Medulla oblongata (tissue), 1 donor: Measurements from ENCODE around the gene AHI1.

Experiments
- DNase-seq: peaks from one replicate; pipeline ENCODE4 v3.0.0-alpha.2; 2015; ENCODE audit errors: extremely low spot score

Gene AHI1

DNA sequence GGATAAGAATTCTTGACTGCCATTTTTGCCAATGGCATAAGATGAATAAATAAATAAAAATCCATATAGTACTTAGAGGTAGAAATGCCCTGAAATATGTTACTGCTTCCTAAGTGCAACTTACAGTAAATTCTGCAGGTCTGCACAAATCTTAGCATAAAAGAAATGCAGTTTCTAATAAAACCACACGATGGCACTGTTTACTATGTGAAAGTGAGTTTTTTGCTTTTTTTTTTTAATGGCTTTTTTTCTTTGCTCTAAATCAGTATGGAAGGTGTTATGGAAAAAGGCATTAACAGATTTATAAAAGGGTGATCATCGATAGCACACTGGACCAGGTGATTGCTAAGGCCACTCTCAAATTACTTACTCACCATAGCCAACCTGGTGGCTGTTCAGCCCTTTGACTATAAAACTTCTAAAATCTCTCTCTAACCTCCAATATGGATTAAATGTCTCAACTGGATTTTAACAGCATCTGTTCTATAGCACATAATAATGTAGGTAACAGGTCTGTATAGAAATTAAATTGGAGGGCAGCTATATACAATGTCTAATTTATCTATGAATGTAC is 45.8 kb downstream of the AHI1 start:
- DNase-seq: peak; percentile 48

- no peak for DNase-seq
These were observed 48.3 kb downstream of the AHI1 start for GRCh38 chr6:135449246-135449645.

- no peak for DNase-seq
These were observed 57.3 kb downstream of the AHI1 start for GRCh38 chr6:135440087-135440792.

GRCh38 chr6:135439549-135439948 is 58.0 kb downstream of the AHI1 start:
- DNase-seq: no peak

GRCh38 chr6:135438907-135439535 is 58.5 kb downstream of the AHI1 start:
- no peak for DNase-seq

DNA sequence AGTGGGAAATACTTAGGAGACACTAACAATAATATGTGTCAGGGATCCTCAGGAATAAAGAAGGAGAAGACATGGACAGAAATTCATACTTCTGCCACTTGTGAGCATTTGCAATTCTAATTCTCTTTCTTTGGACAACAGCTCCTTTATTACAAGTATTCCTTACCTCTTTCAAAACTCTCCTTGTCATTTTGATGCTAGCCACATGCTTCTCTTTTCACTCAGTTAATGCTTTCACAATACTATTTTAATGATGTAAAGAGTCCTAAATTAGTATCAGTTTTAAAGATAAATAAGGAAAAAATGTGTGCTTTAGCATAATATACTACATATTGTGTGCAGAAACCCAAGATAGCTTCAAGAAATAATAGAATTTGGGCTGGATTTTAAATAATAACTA is 62.5 kb downstream of the AHI1 start:
- DNase-seq: no peak

GRCh38 chr6:135434095-135434494 is 63.4 kb downstream of the AHI1 start:
- DNase-seq: no peak

DNA sequence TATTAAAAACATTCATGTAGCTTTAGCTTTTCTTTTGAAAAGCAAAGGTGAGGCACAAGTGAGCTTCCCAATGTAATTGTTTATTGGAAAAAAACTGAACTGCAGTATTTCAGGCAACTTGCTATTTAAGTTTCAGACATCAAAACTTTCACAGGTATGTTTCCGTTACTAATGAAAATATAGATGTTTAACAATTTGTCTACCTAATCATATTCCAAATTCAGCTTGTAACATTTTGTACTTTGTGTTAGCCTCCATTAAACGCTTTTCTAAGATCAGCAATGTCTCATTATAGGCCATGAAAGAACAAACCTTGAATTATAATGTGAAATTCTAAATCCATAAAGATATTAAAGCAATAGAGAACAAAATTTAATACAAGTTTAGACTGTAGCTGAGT is 69.5 kb downstream of the AHI1 start:
- DNase-seq: no peak

DNA sequence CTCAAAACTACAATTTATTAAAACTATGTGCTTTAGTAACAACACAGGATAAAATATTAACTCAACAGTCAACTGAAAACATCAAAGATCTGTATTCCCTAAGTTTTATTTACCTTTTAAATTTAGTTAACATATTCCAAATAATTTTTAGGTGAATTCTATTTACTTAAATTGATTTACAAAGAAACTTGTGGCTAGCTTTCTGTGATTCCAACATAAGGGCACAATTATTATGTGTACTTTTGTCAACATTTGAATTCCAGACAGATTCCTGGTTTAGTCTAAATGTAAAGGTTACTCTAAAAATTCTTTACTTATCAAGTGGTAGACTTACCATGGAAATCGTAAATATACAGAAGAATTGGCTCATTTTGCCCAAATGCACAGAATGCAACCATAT is 70.7 kb downstream of the AHI1 start:
- DNase-seq: no peak

DNA sequence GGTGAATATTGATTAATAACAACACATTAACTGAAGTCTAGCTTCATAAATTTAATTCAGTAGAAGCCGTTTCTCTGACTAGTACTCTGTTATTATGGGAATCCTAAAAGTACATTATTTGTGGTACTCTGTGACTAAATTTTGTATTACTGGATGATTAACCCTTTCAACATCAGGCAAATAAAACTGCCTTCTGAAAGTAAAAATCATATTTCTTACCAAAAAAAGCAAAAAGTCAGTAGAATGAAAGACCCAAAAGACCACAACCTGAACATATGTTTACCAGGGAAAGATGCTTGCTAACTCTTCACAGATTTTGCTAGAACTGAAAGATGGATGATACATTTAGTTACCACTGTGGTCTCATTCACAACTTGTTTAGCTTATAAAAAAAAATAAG is 73.2 kb downstream of the AHI1 start:
- no peak for DNase-seq

DNA sequence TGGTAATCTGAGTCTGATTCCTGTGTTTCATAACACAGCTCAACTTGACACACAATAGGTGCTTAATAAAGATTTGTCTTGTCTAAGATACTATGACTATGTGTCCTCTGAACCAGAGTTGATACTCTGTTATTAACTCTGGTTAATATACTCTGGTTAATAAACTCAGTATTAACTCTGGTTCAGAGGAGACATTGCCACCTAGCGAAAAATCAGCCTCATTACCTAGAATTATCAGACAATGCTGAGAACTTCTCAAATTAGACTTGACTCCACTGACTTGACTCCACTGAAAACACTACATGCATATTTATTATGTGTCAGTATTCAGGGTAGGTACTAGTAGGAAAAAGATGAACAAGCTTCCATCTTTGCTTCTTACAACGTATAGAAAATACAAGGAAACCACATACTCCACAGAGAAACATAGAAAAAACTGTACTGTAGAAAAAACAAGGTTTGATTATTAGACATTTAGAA is 73.9 kb downstream of the AHI1 start:
- DNase-seq: peak; percentile 50

- no peak for DNase-seq
These were observed 78.4 kb downstream of the AHI1 start for GRCh38 chr6:135419162-135419561.

GRCh38 chr6:135418040-135418760 is 79.3 kb downstream of the AHI1 start:
- no peak for DNase-seq

DNA sequence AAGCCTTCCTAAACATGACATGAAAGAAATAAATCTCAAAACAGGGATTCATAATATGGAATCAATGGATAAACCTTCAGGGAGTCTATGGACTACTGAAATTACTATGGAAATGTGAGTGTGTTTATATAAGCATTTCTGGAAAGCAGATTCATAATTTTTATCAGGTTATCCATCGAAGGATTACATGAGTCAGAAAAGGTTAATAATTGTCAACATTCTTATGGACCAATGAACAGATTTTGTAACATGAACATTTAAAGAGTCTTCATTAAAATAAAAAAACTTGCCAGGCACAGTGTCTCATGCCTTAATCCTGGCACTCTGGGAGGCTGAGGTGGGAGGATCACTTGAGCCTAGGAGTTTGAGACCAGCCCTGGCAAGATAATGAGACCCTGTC is 84.8 kb downstream of the AHI1 start:
- DNase-seq: no peak

- DNase-seq: no peak
These were observed 85.7 kb downstream of the AHI1 start for GRCh38 chr6:135411849-135412248.

GRCh38 chr6:135411339-135411738 is 86.2 kb downstream of the AHI1 start:
- DNase-seq: no peak

DNA sequence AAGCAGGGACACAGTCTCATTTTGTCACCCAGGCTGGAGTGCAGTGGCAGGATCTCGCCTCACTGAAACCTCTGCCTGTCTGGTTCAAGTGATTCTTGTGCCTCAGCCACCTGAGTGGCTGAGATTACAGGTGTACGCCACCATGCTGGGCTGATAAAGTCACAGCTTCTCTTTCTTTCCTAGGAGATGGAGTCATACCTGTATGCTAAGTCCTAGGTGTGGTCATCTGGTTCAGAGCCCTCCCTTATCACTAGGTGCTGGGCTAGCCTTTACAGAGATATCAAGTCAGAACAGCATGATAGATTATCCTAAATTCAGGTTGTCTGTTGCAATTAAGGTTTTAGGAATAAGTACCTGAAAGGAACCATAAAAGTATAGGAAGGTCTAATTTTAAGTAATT is 86.7 kb downstream of the AHI1 start:
- DNase-seq: no peak

- DNase-seq: no peak
These were observed 94.0 kb downstream of the AHI1 start for GRCh38 chr6:135403584-135403983.

- no peak for DNase-seq
These were observed 95.2 kb downstream of the AHI1 start for GRCh38 chr6:135402311-135402710.

- DNase-seq: no peak
These were observed 100.2 kb downstream of the AHI1 start for GRCh38 chr6:135397172-135397952.

DNA sequence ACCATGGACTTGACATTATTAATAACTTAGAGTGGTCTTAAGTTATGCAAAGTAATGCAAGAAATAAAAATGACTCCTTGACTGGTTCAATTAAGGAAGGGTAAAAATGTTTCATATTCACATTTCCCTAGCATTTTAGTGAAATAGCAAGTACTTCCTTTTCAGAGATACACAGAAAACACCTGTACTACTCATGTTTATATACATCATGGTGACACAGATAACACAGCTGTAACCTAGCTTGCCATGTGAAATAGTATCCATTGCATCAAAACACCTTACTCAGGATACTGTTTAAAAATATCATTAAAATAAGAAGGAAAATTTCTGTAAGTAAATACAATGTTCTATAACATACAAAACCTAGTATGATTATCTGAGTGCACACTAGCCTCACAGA is 102.4 kb downstream of the AHI1 start:
- DNase-seq: no peak

DNA sequence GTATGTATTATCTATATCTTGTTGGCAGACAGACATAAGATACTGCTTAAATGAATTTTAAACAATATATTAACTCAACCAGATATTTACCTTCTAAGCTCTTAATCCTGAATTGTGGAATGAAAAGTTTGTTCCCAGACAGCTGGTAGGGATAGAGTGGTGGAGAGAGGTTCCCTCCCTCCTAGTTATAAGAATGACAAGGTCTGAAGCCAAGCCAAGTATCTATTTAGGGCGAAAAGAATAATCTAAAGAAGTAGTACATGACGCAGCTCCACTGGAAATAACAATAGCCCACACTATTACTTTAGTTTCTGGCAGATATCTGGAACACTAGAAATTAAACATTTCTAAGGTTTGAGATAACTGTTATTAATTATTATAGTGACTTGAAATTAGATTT is 104.3 kb downstream of the AHI1 start:
- DNase-seq: no peak
